Progenitor cell of endocrine pancreas (in vitro differentiated cells): ENCODE measurements around the gene SVBP. TPM values are rescaled to one million over a fixed set of nuclear protein-coding genes. Genes with fewer than 3 reads are reported as not detected.

Experiments
- DNase-seq: peaks from one replicate; pipeline ENCODE4 v3.0.0; 2021; ENCODE audit warnings: low spot score; ENCODE audit not compliant: unreplicated experiment
- H3K27ac Mint-ChIP-seq: 2 replicates; pipeline ENCODE4 v1.8.0; 2021; ENCODE audit warnings: mild to moderate bottlenecking, moderate library complexity, mixed read lengths
- H3K27me3 Mint-ChIP-seq: 2 replicates; pipeline ENCODE4 v1.8.0; 2021; ENCODE audit warnings: mixed read lengths
- H3K36me3 Mint-ChIP-seq: 2 replicates; pipeline ENCODE4 v1.8.0; 2022; ENCODE audit warnings: mixed read lengths; ENCODE audit not compliant: insufficient read depth
- H3K4me1 Mint-ChIP-seq: 2 replicates; pipeline ENCODE4 v1.8.0; 2021; ENCODE audit warnings: low read depth, mixed read lengths
- H3K4me3 Mint-ChIP-seq: 2 replicates; pipeline ENCODE4 v1.8.0; 2021; ENCODE audit warnings: low read depth, mild to moderate bottlenecking, moderate library complexity, mixed read lengths
- H3K9me3 Mint-ChIP-seq: 2 replicates; pipeline ENCODE4 v1.8.0; 2021; ENCODE audit warnings: low read depth, mixed read lengths
- total RNA-seq: library from RNA; stranded (reverse); gene quantifications from 2 replicates; pipeline ENCODE4 v1.2.1, GENCODE V29; 2021
- TF ChIP-seq, protein P1 (sequence below): fragments of 200-600 bp; sonication (generic); IDR thresholded peaks from one replicate; pipeline ENCODE4 v1.5.0; 2021; ENCODE audit warnings: antibody characterized with exemption, mild to moderate bottlenecking; ENCODE audit not compliant: unreplicated experiment

Gene SVBP
- total RNA-seq, 1 donor from 2014 or later, result 65.8 TPM

DNA sequence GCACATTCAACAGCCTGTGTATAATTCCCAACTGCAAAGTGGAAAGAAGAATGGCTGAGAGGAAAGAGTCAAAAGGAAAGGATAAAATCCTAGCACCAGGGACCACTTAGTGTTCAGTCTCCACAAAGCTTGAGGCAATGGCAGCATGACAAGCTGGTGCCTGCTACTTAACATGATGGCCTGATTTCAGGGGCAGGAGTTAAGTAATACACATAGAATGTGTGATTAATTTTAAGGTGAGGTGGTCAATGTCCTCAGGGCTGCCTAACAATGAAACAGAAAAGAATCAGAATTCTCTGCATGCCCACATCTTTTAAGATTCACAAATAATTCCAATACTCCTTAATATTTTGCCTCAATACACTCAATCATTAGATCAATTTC is 59.3 kb downstream of the SVBP start:
- Mint-ChIP-seq H3K36me3 (peaks cover 29% of the 10 kb centered on the region), H3K4me3 (no peak overlapping the region), H3K27me3 (no peaks in the 10 kb centered on the region), H3K9me3 (no peaks in the 10 kb centered on the region), H3K4me1 (no peaks in the 10 kb centered on the region), H3K27ac (no peak overlapping the region)
- DNase-seq, result no peak
- TF ChIP-seq, protein P1, sequence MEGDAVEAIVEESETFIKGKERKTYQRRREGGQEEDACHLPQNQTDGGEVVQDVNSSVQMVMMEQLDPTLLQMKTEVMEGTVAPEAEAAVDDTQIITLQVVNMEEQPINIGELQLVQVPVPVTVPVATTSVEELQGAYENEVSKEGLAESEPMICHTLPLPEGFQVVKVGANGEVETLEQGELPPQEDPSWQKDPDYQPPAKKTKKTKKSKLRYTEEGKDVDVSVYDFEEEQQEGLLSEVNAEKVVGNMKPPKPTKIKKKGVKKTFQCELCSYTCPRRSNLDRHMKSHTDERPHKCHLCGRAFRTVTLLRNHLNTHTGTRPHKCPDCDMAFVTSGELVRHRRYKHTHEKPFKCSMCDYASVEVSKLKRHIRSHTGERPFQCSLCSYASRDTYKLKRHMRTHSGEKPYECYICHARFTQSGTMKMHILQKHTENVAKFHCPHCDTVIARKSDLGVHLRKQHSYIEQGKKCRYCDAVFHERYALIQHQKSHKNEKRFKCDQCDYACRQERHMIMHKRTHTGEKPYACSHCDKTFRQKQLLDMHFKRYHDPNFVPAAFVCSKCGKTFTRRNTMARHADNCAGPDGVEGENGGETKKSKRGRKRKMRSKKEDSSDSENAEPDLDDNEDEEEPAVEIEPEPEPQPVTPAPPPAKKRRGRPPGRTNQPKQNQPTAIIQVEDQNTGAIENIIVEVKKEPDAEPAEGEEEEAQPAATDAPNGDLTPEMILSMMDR, result no peak

Other genes starting within 250 kb of the SVBP start
- 53.4 and 55.7 TPM in 2 replicates for gene PPIH, start 159.0 kb downstream of the SVBP start, total RNA-seq
- 578 and 588 TPM in 2 replicates for gene YBX1, start 135.0 kb downstream of the SVBP start, total RNA-seq
- 7.8 and 8.2 TPM in 2 replicates for gene CLDN19, start 77.2 kb downstream of the SVBP start, total RNA-seq
- gene P3H1, start 50.4 kb downstream of the SVBP start, total RNA-seq, result 68.6 and 72.9 TPM in 2 replicates
- 9.7 and 12.0 TPM in 2 replicates for gene C1orf50, start 50.1 kb downstream of the SVBP start, total RNA-seq
- gene TMEM269, start 32.4 kb downstream of the SVBP start, total RNA-seq, result 0.42 and 0.48 TPM in 2 replicates
- gene ERMAP, start 275 bp downstream of the SVBP start, total RNA-seq, result 10.4 and 12.9 TPM in 2 replicates
- 18.1 and 18.8 TPM in 2 replicates for gene ZNF691, start 29.2 kb upstream of the SVBP start, total RNA-seq
- 49.7 and 54.7 TPM in 2 replicates for gene SLC2A1, start 141.5 kb upstream of the SVBP start, total RNA-seq